ENCODE data around the gene EED. TPM values are rescaled to one million over a fixed set of nuclear protein-coding genes. Genes with fewer than 3 reads are reported as not detected.

Gene EED
- total and polyA plus RNA-seq, 2 donors from 2014 or later: 14.9 to 21.1 TPM

GRCh38 chr11:86255896-86256295 is 11.3 kb downstream of the EED start:
- FAIRE-seq: no peak

GRCh38 chr11:86256608-86257007 is 12.1 kb downstream of the EED start:
- DNase-seq: no peak
- no peak overlapping the region for H3K27ac ChIP-seq (ENCODE audit: low read depth in 2 of 2, low read length in 2 of 2)
- H3K9me3 ChIP-seq (ENCODE audit: control insufficient read depth in 2 of 3, insufficient read depth in 1 of 3, low read length in 3 of 3): no peaks in the 10 kb centered on the region
- H3K4me3 ChIP-seq (ENCODE audit: low read length in 3 of 3): no peak overlapping the region
- H3K27me3 ChIP-seq (ENCODE audit: control insufficient read depth, insufficient read depth, low read length): no peaks in the 10 kb centered on the region
- H3K36me3 ChIP-seq (ENCODE audit: control insufficient read depth in 2 of 3, insufficient read depth in 3 of 3, low read length in 3 of 3): peaks cover 3 to 17% (median 7%) of the 10 kb centered on the region in 3 donors
- no peak for FAIRE-seq
- no peak for TF ChIP-seq CTCF (IDR thresholded peaks at IDR 0.05; ENCODE audit: borderline replicate concordance, extremely low read depth, insufficient read depth)
- H3K9ac ChIP-seq (ENCODE audit: low read length in 3 of 3): no peak overlapping the region
- intact Hi-C loops (cut with DNase I): no loop called here
- H3K4me1 ChIP-seq (ENCODE audit: control insufficient read depth in 2 of 3, insufficient read depth in 2 of 3, low read depth in 1 of 3, low read length in 3 of 3): peaks cover 0 to 10% (median 0%) of the 10 kb centered on the region in 3 donors

More at GRCh38 chr11:86255896-86256295, 11.3 kb downstream of the EED start:
- Histone ChIP-seq H3K36me3 (ENCODE audit: control insufficient read depth in 2 of 3, insufficient read depth in 3 of 3, low read length in 3 of 3) (peaks cover 3 to 17% (median 7%) of the 10 kb centered on the region in 3 donors), H3K4me3 (ENCODE audit: low read length in 3 of 3) (no peak overlapping the region), H3K27me3 (ENCODE audit: control insufficient read depth, insufficient read depth, low read length) (no peaks in the 10 kb centered on the region), H3K27ac (ENCODE audit: low read depth in 2 of 2, low read length in 2 of 2) (no peak overlapping the region), H3K9me3 (ENCODE audit: control insufficient read depth in 2 of 3, insufficient read depth in 1 of 3, low read length in 3 of 3) (no peaks in the 10 kb centered on the region), H3K4me1 (ENCODE audit: control insufficient read depth in 2 of 3, insufficient read depth in 2 of 3, low read depth in 1 of 3, low read length in 3 of 3) (peaks cover 0 to 10% (median 0%) of the 10 kb centered on the region in 3 donors), H3K9ac (ENCODE audit: low read length in 3 of 3) (no peak overlapping the region)
- TF ChIP-seq CTCF (IDR thresholded peaks at IDR 0.05; ENCODE audit: borderline replicate concordance, extremely low read depth, insufficient read depth): no peak
- intact Hi-C loops (cut with DNase I): no loop called here
- no peak for DNase-seq

- intact Hi-C loops (cut with DNase I): no loop called here
- no peak overlapping the region for H3K4me3 ChIP-seq (ENCODE audit: low read length in 3 of 3)
- DNase-seq (no peak), FAIRE-seq (no peak)
- no peak for TF ChIP-seq CTCF (IDR thresholded peaks at IDR 0.05; ENCODE audit: borderline replicate concordance, extremely low read depth, insufficient read depth)
- no peak overlapping the region for H3K9ac ChIP-seq (ENCODE audit: low read length in 3 of 3)
- H3K9me3 ChIP-seq (ENCODE audit: control insufficient read depth in 2 of 3, insufficient read depth in 1 of 3, low read length in 3 of 3): no peaks in the 10 kb centered on the region
- H3K36me3 ChIP-seq (ENCODE audit: control insufficient read depth in 2 of 3, insufficient read depth in 3 of 3, low read length in 3 of 3): peaks cover 3 to 17% (median 7%) of the 10 kb centered on the region in 3 donors
- H3K27ac ChIP-seq (ENCODE audit: low read depth in 2 of 2, low read length in 2 of 2): no peak overlapping the region
- no peaks in the 10 kb centered on the region for H3K27me3 ChIP-seq (ENCODE audit: control insufficient read depth, insufficient read depth, low read length)
- peaks cover 0 to 10% (median 0%) of the 10 kb centered on the region in 3 donors for H3K4me1 ChIP-seq (ENCODE audit: control insufficient read depth in 2 of 3, insufficient read depth in 2 of 3, low read depth in 1 of 3, low read length in 3 of 3)
Measured at GRCh38 chr11:86257446-86257845, 12.9 kb downstream of the EED start.

GRCh38 chr11:86259730-86260129 is 15.2 kb downstream of the EED start:
- H3K27me3 ChIP-seq (ENCODE audit: control insufficient read depth, insufficient read depth, low read length): no peaks in the 10 kb centered on the region
- TF ChIP-seq CTCF (IDR thresholded peaks at IDR 0.05; ENCODE audit: borderline replicate concordance, extremely low read depth, insufficient read depth): no peak
- H3K27ac ChIP-seq (ENCODE audit: low read depth in 2 of 2, low read length in 2 of 2): no peak overlapping the region
- peaks cover 5 to 17% (median 7%) of the 10 kb centered on the region in 3 donors for H3K36me3 ChIP-seq (ENCODE audit: control insufficient read depth in 2 of 3, insufficient read depth in 3 of 3, low read length in 3 of 3)
- H3K9ac ChIP-seq (ENCODE audit: low read length in 3 of 3): no peak overlapping the region
- no peaks in the 10 kb centered on the region for H3K4me1 ChIP-seq (ENCODE audit: control insufficient read depth in 2 of 3, insufficient read depth in 2 of 3, low read depth in 1 of 3, low read length in 3 of 3)
- no peak for FAIRE-seq
- H3K9me3 ChIP-seq (ENCODE audit: control insufficient read depth in 2 of 3, insufficient read depth in 1 of 3, low read length in 3 of 3): no peaks in the 10 kb centered on the region
- H3K4me3 ChIP-seq (ENCODE audit: low read length in 3 of 3): no peak overlapping the region
- intact Hi-C loops (cut with DNase I): no loop called here
- DNase-seq: no peak
